Measurements from ENCODE around the gene RSPO3.

Gene RSPO3

GRCh38 chr6:127078669-127079068 lies 39.8 kb upstream of the RSPO3 start:
- Histone ChIP-seq H3K4me3 (ENCODE audit: low read depth, low read length) (no peak overlapping the region), H3K4me1 (no peaks in the 10 kb centered on the region), H3K36me3 (no peaks in the 10 kb centered on the region), H3K9me3 (no peaks in the 10 kb centered on the region), H3K27me3 (no peaks in the 10 kb centered on the region)
- DNase-seq: no peak
- TF ChIP-seq, protein P1, sequence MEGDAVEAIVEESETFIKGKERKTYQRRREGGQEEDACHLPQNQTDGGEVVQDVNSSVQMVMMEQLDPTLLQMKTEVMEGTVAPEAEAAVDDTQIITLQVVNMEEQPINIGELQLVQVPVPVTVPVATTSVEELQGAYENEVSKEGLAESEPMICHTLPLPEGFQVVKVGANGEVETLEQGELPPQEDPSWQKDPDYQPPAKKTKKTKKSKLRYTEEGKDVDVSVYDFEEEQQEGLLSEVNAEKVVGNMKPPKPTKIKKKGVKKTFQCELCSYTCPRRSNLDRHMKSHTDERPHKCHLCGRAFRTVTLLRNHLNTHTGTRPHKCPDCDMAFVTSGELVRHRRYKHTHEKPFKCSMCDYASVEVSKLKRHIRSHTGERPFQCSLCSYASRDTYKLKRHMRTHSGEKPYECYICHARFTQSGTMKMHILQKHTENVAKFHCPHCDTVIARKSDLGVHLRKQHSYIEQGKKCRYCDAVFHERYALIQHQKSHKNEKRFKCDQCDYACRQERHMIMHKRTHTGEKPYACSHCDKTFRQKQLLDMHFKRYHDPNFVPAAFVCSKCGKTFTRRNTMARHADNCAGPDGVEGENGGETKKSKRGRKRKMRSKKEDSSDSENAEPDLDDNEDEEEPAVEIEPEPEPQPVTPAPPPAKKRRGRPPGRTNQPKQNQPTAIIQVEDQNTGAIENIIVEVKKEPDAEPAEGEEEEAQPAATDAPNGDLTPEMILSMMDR (IDR thresholded peaks at IDR 0.05; ENCODE audit: low read depth, low read length): no peak

DNA sequence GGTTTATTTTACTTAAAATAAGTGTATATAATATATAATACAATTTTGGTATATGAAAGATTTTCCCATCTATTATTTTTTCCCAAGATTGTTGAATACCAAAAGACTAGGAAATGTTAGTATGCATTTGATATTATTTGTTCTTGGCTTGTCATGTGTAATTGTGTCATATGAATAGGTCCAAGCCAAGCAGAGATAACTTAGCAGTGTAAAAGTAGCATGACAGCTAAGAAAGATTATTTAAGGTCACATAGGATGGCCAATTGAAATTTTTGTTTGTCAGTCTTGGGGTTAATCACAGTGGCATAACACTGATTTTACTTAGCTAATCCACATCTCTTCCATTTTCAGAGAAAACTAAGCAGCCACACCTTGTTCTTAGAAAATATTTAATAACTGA lies 38.8 kb upstream of the RSPO3 start:
- Histone ChIP-seq H3K4me3 (ENCODE audit: low read depth, low read length) (no peak overlapping the region), H3K36me3 (no peaks in the 10 kb centered on the region), H3K4me1 (no peaks in the 10 kb centered on the region), H3K9me3 (no peaks in the 10 kb centered on the region), H3K27me3 (no peaks in the 10 kb centered on the region)
- DNase-seq: no peak
- TF ChIP-seq, protein P1 (IDR thresholded peaks at IDR 0.05; ENCODE audit: low read depth, low read length): no peak

GRCh38 chr6:127080081-127080480 lies 38.4 kb upstream of the RSPO3 start:
- Histone ChIP-seq H3K4me1 (no peaks in the 10 kb centered on the region), H3K36me3 (no peaks in the 10 kb centered on the region), H3K9me3 (no peaks in the 10 kb centered on the region), H3K27me3 (no peaks in the 10 kb centered on the region), H3K4me3 (ENCODE audit: low read depth, low read length) (no peak overlapping the region)
- TF ChIP-seq, protein P1 (IDR thresholded peaks at IDR 0.05; ENCODE audit: low read depth, low read length): no peak
- no peak for DNase-seq

DNA sequence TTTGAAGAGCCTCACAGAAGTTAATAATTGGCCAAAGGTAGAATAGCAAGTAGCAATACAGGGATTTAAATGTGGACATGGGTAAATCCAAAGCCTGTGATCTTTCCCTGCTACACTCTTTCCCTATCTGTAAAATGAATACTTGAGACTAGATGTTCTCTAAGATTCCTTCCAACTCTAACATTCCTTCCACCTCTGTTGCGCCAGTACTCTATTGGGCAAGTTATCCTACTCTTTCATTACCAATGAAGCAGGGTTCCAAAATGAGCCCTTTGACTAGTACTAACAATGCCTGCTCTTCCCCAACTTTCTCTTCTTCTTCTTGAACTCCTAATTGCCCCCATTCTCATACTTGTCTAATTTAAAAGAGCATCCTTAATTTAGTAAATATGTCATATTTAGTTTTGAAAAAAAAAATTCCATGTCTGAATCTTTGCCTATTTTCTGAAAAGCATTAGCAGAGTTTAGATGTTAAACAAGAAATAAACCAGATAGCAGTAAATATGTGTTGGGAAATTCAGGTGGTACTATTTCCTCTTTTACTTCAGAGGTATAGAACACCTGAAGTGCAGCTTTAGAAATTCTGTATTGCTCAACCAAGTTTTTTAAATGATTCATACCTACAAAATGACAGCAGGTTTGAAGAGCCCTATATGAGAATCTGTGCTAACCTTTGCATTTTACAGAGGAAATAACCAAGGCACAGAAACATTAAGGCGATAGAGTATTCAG lies 35.1 kb upstream of the RSPO3 start:
- H3K9me3 ChIP-seq: no peaks in the 10 kb centered on the region
- TF ChIP-seq, protein P1 (IDR thresholded peaks at IDR 0.05; ENCODE audit: low read depth, low read length): no peak
- H3K4me3 ChIP-seq (ENCODE audit: low read depth, low read length): no peak overlapping the region
- no peaks in the 10 kb centered on the region for H3K27me3 ChIP-seq
- no peak for DNase-seq
- H3K36me3 ChIP-seq: no peaks in the 10 kb centered on the region
- H3K4me1 ChIP-seq: no peaks in the 10 kb centered on the region

DNA sequence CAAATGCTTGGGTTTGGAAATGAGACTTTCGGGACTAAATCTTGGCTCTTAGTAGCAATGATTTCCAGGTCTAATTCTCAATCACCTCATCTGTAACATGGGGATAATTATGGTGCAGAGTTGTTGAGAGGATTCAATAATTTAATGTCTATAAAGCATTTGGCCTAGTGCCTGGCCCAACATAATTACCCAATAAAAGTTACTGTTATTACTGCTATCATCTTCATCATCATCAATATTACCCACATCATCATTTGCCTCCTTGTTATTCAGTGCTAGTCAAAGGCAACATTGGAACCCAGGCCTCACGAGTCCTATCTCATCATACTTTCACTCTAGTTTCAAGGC lies 34.5 kb upstream of the RSPO3 start:
- DNase-seq: no peak
- Histone ChIP-seq H3K27me3 (no peaks in the 10 kb centered on the region), H3K36me3 (no peaks in the 10 kb centered on the region), H3K4me3 (ENCODE audit: low read depth, low read length) (no peak overlapping the region), H3K9me3 (no peaks in the 10 kb centered on the region), H3K4me1 (no peaks in the 10 kb centered on the region)
- TF ChIP-seq, protein P1 (IDR thresholded peaks at IDR 0.05; ENCODE audit: low read depth, low read length): no peak

DNA sequence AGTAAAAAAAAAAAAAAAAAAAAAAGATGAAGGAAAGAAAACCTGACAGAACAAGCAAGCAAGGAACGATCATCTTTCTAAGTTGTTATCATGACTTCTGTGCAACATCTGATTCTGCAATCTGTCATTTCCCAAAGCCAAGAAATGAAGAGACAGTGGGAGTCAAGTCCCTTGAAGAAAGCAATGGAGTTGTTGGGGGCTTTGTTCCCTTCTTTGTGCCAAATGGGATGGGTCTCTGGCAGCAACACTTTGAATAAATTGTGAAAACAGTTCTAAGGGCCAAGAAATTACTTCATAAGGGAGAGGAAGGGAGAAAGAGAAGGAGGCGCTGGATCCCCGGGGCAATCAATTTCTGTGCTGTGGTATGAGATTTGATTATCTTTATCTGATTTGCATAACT lies 33.3 kb upstream of the RSPO3 start:
- H3K4me3 ChIP-seq (ENCODE audit: low read depth, low read length): no peak overlapping the region
- H3K27me3 ChIP-seq: no peaks in the 10 kb centered on the region
- no peaks in the 10 kb centered on the region for H3K9me3 ChIP-seq
- TF ChIP-seq, protein P1 (IDR thresholded peaks at IDR 0.05; ENCODE audit: low read depth, low read length): no peak
- DNase-seq: no peak
- no peaks in the 10 kb centered on the region for H3K36me3 ChIP-seq
- H3K4me1 ChIP-seq: no peaks in the 10 kb centered on the region

Data from BE2C (cell line).